HG03095 (cell line): Measurements from ENCODE around the gene CCDC137.

ENCODE experiments used
- ATAC-seq: cut with Tn5 transposase; IDR thresholded peaks from one replicate; pipeline ENCODE4 v1.9.1; 2021; ENCODE audit warnings: moderate library complexity; ENCODE audit not compliant: unreplicated experiment

Gene CCDC137

GRCh38 chr17:81700353-81701287 is 34.1 kb downstream of the CCDC137 start:
- no peak for ATAC-seq

GRCh38 chr17:81701288-81702071 is 34.9 kb downstream of the CCDC137 start:
- ATAC-seq, result no peak

- peak; percentile 68 for ATAC-seq
Observed at GRCh38 chr17:81702934-81703746, 36.6 kb downstream of the CCDC137 start, which contains the start of gene MRPL12. TSS of gene MRPL12 (plus strand) at chr17:81703367. CDS start at chr17:81703502, 135 bp downstream.

GRCh38 chr17:81703747-81704654 is 37.5 kb downstream of the CCDC137 start:
- no peak for ATAC-seq

- ATAC-seq, result no peak
Observed at GRCh38 chr17:81705518-81706231, 39.1 kb downstream of the CCDC137 start.

- ATAC-seq, result no peak
Observed at GRCh38 chr17:81706232-81706611, 39.7 kb downstream of the CCDC137 start.

GRCh38 chr17:81706757-81707624 is 40.5 kb downstream of the CCDC137 start:
- ATAC-seq, result no peak

GRCh38 chr17:81707725-81708646 is 41.4 kb downstream of the CCDC137 start:
- no peak for ATAC-seq

- no peak for ATAC-seq
Observed at GRCh38 chr17:81708739-81709185, 42.2 kb downstream of the CCDC137 start.

GRCh38 chr17:81710514-81711308 is 44.2 kb downstream of the CCDC137 start:
- no peak for ATAC-seq

- no peak for ATAC-seq
Observed at GRCh38 chr17:81711814-81712467, 45.4 kb downstream of the CCDC137 start, which contains the start of gene SLC25A10. TSS of gene SLC25A10 (plus strand) at chr17:81712284. CDS start at chr17:81712427, 143 bp downstream.

- ATAC-seq, result no peak
Observed at GRCh38 chr17:81712468-81713003, 46.0 kb downstream of the CCDC137 start.

- no peak for ATAC-seq
Observed at GRCh38 chr17:81713004-81713555, 46.5 kb downstream of the CCDC137 start.

GRCh38 chr17:81713556-81714411 is 47.2 kb downstream of the CCDC137 start:
- ATAC-seq, result no peak
